ENCODE results near the gene MTHFD2. TPM values are rescaled to one million over a fixed set of nuclear protein-coding genes. Genes with fewer than 3 reads are reported as not detected.
"Not testable (repeated sequence)": the region's sequence is repeated elsewhere in the genome, so short reads cannot be mapped to it uniquely, and the experiment has no call there.

Gene MTHFD2
- total RNA-seq, 1 experiment from 2014 or later: 274 TPM

DNA sequence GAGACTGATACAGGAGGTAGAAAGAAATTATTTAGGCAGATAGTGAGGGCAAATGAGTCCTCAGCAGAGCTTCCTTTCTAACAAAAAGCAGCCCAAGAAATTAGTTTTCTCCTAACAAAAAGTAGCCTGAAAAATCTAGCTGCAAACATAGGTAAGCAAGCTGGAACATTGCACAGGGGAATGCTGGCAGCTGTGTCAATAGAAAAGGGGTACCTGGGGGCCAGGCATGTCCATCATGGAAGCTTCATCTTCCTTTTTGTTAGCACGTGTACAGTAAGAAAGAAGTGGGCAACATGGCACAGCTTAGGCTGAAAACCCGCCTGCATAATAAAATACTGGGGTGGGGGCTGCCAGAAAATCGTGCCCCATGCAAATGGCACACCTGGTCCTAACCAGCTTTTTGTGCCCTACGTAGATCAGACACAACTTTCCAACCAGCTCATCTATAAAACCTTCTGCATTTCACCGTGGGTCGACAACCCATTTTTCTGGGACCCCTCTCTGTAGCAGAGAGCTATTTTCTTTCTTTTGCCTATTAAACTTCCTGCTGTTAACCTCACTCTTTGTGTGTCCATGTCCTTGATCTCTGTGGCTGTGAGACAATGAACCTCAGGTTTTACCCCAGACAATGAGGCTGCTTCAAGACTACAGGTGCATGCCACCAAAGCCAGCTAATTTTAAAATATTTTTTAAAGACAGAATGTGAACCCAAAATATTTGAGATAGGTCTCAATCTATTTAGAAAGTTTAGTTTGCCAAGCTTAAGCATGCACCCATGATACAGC is 6.6 kb upstream of the MTHFD2 start:
- DNase-seq (ENCODE audit: low read depth): no peak
- in situ Hi-C loops (cut with HindIII; ENCODE audit: low pct_unique_long_range_greater_than_20kb, low sequenced_read_pairs): no loop called here

DNA sequence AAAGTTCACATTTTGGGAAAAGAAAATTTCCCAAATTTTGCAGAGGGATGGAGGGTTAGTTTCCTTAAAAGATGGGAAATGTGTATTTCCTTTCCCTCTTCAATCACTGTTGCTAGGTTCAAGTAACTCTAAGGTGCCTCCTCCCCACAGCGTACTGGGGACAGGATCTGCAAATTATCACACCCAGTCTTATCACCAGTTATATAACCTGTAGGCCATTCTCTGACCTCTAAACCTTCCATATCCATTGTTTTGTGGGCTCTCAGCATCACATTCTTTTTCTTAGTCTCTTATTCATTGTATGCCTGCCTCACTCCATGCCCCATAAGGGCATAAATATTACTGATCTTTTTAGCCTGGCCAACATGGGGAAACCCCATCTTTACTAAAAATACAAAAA is 3.6 kb upstream of the MTHFD2 start:
- in situ Hi-C loops (cut with HindIII; ENCODE audit: low pct_unique_long_range_greater_than_20kb, low sequenced_read_pairs): no loop called here
- DNase-seq (ENCODE audit: low read depth): no peak

DNA sequence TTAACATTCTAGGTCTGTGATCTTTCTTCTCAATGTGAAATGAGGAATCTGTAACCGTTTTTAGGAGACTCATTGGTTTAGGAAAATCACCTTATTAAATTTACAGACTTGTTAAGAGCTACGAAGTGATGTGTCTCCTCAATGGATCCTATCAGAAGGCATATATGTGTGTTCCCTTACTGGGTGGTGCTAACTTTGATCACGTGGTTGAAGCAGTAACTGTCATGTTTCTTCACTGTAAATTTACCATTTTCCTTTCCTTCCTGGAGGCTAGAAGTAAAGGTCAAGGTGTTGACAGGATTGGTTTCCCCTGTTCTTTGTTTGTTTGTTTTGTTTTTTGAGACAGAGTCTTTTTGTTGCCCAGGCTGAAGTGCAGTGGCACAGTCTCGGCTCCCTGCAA is 1.4 kb upstream of the MTHFD2 start:
- no peak for DNase-seq (ENCODE audit: low read depth)
- in situ Hi-C loops (cut with HindIII; ENCODE audit: low pct_unique_long_range_greater_than_20kb, low sequenced_read_pairs): no loop called here

DNA sequence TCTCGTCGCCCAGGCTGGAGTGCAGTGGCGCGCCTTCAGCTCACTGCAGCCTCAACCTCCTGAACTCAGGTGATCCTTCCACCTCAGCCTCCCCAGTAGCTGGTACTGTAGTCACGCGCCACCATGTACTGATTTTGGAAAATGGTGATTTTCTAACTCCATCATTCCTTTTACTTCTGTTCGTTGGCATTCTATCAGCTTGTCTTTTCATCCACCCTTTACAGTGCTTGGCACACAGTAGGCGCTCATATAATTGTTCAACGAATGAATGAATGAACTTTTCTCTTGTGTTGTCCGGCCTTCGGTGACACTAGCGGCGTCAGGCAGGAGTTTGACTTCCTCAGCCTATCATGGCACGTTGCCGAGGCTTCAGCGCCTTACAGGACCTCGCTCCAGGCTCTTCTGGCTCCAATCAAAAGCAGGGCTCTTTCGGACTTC is 373 bp upstream of the MTHFD2 start:
- DNase-seq (ENCODE audit: low read depth): no peak
- in situ Hi-C loops (cut with HindIII; ENCODE audit: low pct_unique_long_range_greater_than_20kb, low sequenced_read_pairs): no loop called here

DNA sequence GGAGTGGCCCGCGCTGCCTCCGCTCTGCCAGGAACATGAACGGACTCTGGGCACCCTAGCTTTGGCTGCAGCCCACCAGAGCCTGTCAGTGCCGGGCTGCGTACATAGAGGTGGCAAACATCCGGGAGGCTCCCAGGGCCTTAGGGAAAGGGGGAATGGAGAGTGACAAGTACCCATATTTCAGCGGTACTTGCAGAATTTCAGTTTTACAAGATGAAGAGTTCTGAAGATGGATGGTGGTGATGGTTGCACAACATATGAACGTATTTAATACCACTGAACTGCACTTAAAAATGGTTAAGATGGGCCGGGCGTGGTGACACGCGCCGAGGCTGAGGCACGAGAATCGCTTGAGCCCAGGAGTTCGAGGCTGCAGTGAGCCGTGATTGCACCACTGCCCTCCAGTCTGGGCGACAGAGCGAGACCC is 873 bp downstream of the MTHFD2 start:
- in situ Hi-C loops (cut with HindIII; ENCODE audit: low pct_unique_long_range_greater_than_20kb, low sequenced_read_pairs): no loop called here

DNA sequence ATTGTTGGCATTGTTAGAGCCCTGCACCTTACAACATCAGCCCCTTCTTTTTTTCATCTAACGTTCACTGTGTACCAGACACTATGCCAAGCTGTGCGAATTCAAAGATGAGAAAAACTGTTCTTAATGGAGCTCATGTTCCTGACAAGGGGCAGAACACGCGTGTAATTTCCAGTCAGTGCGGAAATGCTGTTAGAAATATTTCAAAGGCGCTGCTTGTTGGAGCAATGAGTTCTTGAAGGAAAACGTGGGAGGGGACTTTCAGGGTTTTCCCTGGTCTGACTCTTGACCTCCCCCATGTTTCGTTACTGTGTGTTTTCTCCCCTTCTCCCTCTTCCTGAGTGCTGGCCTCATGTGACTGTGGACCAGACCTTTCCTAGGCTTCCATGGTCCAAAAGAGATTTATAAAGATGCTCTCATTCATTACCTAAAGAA is 1.5 kb downstream of the MTHFD2 start:
- in situ Hi-C loops (cut with HindIII; ENCODE audit: low pct_unique_long_range_greater_than_20kb, low sequenced_read_pairs): no loop called here
- DNase-seq (ENCODE audit: low read depth): no peak

More for the DNA sequence above, 873 bp downstream of the MTHFD2 start:
- no peak for DNase-seq (ENCODE audit: low read depth)

DNA sequence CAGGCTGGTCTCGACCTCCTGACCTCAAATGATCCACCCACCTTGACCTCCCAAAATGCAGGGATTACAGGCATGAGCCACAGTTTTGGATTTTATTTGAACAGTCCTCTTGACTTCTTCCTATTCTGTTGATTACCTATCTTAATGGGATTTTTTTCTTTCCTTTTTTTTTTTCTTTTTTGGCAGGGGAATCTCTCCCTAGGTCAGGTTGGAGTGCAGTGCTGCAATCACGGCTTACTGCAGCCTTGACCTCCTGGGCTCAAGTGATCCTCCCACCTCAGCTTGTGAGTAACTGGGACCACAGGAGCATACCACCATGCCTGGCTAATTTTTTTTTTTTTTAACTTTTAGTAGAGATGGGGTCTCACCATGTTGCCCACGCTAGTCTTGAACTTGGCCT is 2.8 kb downstream of the MTHFD2 start:
- in situ Hi-C loops (cut with HindIII; ENCODE audit: low pct_unique_long_range_greater_than_20kb, low sequenced_read_pairs): no loop called here
- no peak for DNase-seq (ENCODE audit: low read depth)

DNA sequence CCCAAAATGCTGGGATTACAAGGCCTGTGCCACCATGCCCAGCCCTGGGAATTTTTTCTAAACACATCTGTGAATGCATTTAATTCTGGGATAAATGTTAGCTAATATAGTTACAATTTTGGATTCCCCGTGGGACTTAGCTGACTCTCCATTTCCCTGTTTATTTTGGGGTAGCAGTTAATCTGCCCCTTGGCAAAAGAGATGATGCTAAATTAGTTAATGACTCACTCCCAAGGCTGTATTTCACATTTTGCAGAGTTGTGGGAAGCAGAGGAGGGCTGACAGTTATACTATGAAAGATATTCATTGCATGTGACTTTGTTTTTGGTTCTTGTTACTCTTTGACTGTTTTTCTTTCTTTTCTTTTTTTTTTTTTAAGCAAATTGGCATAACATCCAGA is 3.2 kb downstream of the MTHFD2 start:
- in situ Hi-C loops (cut with HindIII; ENCODE audit: low pct_unique_long_range_greater_than_20kb, low sequenced_read_pairs): no loop called here
- DNase-seq (ENCODE audit: low read depth): no peak

DNA sequence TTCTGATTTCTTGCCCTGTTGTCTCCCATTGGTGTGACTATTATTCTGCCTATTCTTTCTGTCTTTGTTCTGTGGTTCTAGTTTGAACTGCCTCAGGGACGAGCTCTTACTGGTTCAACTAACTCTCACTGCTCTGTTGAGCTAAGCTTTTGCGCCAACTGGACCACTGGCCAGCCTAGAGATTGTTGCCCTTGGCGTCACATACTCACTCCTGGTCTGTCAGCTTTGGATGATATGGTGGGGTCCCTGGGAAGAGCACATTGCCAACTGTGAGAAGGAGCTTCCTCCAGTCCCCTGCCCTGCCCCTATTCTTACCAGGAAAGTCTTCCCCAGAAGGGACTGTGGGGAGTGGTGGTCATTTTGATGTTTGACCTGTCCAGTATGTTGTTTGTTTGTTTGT is 6.0 kb downstream of the MTHFD2 start:
- no peak for DNase-seq (ENCODE audit: low read depth)
- in situ Hi-C loops (cut with HindIII; ENCODE audit: low pct_unique_long_range_greater_than_20kb, low sequenced_read_pairs): no loop called here

DNA sequence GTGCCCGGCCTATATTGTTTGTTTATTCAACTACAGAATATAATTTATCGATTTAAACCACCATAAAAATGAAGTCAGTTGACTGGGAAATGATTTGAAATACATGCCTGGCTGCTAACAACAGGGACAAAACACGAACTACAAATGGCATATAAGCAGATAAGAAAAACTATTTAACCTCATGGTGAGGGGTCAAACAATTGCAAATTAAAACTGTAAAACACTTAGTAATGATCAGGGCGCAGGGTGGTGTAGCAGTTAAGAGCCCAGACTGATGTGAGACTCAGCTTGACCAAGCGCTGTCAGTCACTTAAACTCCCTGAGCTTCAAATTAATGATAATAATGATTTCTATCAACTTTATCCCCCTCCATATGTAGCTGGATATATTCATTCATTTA is 6.7 kb downstream of the MTHFD2 start:
- in situ Hi-C loops (cut with HindIII; ENCODE audit: low pct_unique_long_range_greater_than_20kb, low sequenced_read_pairs): no loop called here
- DNase-seq (ENCODE audit: low read depth): no peak

DNA sequence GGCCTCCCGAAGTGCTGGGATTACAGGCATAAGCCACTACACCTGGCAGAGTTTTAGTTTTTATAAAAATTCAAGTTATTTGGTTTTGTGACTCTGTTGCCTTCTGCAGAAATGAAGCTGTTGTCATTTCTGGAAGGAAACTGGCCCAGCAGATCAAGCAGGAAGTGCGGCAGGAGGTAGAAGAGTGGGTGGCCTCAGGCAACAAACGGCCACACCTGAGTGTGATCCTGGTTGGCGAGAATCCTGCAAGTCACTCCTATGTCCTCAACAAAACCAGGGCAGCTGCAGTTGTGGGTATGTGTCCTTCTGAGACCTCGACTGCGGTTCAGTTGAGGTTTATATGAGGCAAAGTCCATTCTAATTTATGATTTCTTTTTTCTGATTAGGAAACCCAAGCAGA is 7.2 kb downstream of the MTHFD2 start:
- in situ Hi-C loops (cut with HindIII; ENCODE audit: low pct_unique_long_range_greater_than_20kb, low sequenced_read_pairs): no loop called here
- no peak for DNase-seq (ENCODE audit: low read depth)

DNA sequence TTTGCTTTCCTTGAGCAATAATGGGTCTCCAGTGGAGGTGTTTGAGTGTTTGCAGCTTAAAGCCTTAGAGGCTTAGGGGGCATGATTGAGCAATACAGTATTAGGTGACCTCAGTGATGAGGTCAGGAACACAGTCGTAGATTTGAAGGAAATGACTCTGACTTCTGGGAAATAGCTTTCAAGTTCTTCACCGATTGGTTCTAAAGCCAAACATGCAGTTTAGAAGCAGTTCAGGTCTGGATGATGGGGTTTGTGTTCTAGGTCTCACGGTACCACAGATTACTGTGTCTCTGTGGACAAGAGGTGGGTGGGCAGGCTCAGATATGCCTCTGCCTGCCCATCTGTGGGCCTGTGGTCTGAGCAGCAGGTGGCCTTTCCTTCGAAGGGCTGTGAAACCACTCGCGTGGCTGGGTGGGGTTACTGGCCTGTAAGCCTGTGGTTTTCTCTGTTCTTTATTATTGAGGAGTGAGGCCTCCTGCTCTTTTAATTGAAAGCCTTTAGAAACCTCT is 7.8 kb downstream of the MTHFD2 start:
- in situ Hi-C loops (cut with HindIII; ENCODE audit: low pct_unique_long_range_greater_than_20kb, low sequenced_read_pairs): no loop called here
- no peak for DNase-seq (ENCODE audit: low read depth)

DNA sequence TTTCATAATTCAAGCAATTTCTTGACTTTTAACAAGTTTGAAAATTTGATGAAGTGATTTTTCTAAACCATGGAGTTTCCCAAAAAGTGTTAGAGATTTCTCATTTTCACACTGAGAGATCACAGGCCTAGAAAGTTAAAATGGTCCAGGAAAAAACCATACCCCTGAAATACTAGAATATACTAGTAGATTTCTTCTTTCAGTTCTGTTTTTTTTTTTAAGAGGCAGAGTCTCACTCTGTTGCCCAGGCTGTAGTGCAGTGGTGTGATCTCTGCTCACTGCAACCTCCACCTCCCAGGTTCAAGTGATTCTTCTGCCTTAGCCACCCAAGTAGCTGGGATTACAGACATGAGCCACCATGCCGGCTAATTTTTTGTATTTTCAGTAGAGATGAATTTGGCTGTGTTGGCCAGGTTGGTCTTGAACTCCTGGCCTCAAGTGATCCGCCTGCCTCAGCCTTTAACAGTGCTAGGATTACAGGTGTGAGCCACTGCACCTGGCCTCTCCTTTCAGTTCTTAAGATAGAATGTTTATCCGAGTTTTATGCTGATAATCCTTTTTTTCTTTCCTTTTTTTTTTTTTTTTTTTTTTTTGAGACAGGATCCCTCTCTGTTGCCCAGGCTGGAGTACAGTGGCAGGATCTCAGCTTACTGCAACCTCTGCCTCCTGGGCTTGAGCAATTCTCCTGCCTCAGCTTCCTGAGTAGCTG is 14.4 kb downstream of the MTHFD2 start:
- no peak for DNase-seq (ENCODE audit: low read depth)
- in situ Hi-C loops (cut with HindIII; ENCODE audit: low pct_unique_long_range_greater_than_20kb, low sequenced_read_pairs): no loop called here

DNA sequence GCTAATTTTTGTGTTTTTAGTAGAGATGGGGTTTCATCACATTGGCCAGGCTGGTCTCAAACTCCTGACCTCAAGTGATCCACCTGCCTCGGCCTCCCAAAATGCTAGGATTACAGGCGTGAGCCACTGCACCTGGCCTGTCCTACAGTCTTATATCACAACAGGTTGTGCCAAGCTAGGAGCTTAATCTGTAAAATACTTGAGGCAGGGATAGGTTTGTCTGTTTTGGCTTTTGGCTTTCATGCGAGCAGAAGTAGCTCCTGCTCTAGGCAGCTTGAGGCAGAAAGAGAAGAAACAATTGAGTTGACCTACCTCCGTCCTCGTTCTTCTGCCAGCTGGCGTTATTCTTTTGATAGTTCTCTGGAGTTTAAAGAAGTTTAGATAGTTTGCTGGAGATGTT is 17.4 kb downstream of the MTHFD2 start:
- in situ Hi-C loops (cut with HindIII; ENCODE audit: low pct_unique_long_range_greater_than_20kb, low sequenced_read_pairs); DNase-seq (ENCODE audit: low read depth): not testable (repeated sequence)

DNA sequence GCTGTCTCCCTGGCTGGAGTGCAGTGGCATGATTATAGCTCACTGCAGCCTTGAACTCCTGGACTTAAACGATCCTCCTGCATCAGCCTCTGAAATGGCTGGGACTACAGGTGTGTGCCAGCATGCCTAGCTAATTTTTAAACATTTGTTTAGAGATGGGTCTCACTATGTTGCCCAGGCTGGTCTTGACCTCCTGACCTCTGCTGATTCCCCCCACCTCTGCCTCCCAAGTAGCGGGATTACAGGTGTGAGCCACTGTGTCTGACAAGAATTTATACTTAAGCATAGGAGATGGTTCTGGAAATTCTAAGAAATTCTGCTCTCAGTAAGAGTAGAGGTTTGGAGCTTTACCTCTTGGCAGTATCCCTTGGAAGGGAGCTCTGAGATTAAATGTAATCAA is 18.2 kb downstream of the MTHFD2 start:
- no peak for DNase-seq (ENCODE audit: low read depth)
- in situ Hi-C loops (cut with HindIII; ENCODE audit: low pct_unique_long_range_greater_than_20kb, low sequenced_read_pairs): no loop called here

DNA sequence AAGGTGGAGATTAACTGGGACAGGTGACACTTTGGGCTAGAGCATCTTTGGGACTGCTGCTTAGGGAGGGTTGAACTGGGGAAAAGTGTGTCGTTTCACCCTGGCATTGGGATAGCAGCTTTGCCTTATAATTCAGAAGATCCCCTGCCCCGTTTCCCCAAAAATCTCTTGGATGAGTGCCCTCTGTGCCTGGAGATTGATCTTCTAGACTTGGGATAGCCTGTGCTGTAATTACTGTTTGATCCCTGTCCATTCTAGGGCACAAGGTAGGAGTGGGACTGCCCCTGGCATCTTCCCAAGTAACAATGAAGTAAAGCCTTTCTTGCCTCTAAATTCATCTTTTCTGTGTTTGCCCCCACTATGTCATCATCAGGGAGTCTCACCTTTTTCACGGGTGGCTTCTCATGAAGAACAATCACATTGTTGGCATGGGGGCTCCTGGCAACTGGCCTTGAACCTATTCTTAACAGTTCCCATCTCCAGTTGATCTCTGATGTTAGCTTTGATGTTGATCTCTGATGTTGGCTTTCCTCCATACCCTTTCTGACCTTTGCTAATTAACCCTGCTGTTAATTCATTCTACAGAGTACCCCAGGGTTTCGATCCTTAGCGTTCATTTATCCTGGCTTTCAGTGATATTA is 21.6 kb downstream of the MTHFD2 start:
- in situ Hi-C loops (cut with HindIII; ENCODE audit: low pct_unique_long_range_greater_than_20kb, low sequenced_read_pairs): no loop called here
- DNase-seq (ENCODE audit: low read depth): no peak

DNA sequence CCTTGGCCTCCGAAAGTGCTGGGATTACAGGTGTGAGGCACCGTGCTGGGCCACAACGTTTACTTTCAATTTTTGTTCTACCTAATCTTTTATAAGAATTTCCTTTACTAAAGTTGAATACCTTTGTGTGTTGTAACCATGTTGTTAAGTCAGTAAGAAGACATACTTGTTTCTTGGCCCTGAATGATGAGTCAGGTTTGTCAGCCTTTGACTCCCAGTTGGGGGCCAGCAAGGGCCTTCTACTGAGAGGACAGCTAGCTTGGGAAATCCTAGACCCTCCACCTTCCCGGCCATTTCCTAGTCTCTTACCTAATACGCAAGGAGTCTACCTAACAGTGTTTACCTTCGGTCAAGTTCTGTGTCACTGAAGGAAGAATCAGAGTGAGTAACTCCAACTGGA is 22.7 kb downstream of the MTHFD2 start:
- DNase-seq (ENCODE audit: low read depth): no peak
- in situ Hi-C loops (cut with HindIII; ENCODE audit: low pct_unique_long_range_greater_than_20kb, low sequenced_read_pairs): no loop called here

DNA sequence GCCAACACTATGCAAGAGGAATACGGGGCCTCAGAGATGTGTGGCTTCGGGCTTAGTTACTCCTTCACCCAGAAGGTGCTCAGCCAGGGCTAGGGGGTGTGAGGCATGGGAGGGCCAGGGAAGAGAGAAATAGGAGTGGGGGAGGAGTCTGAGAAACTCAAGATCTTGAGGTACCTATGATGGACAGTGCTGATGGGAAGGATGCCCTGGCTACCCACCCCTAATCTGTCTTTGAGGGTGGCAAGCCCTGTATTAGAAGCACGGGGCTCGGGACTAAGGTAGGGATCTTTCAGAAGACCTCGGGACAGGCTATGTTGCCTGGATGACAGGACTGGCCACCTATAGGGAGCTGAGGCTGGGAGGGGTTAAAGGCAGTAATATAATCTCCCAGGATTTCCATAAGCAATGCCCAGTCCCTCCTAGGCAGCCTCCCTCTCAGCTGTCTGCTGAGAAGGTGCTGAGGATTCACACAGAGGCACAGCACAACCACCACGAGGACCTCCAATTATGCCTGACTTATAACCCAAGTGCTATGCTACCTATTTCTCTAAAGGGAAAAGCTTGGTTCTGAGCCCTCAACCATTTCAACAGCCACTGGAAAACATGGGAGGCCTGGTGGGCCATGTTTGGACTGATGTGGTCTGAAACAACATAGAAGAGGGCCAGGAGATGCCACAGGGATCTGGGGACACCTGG is 23.3 kb downstream of the MTHFD2 start:
- in situ Hi-C loops (cut with HindIII; ENCODE audit: low pct_unique_long_range_greater_than_20kb, low sequenced_read_pairs): no loop called here
- no peak for DNase-seq (ENCODE audit: low read depth)

DNA sequence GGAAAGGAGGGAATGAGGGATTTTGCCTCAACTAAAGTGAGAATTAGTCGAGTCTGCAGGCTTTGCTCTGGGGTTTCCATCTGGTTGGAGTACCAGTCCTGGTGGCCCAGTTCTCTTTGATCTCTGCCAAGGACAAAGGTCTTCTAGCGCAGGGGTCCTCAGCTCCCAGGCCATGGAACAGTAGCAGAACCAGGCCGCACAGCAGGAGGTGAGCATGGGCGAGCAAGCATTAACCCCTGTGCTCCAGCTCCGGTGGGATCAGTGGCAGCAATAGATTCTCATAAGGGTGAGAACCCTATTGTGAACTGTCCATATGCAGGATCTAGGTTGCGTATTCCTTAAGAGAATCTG is 23.9 kb downstream of the MTHFD2 start:
- no peak for DNase-seq (ENCODE audit: low read depth)
- in situ Hi-C loops (cut with HindIII; ENCODE audit: low pct_unique_long_range_greater_than_20kb, low sequenced_read_pairs): no loop called here

Data from Caki2 (cell line).